Measurements from ENCODE around the gene NPEPPS. TPM values are rescaled to one million over a fixed set of nuclear protein-coding genes. Genes with fewer than 3 reads are reported as not detected.
"Not testable (repeated sequence)": the region's sequence is repeated elsewhere in the genome, so short reads cannot be mapped to it uniquely, and the experiment has no call there.

The NPEPPS gene
- total RNA-seq, 2 experiments from 2014 or later, result 74.4 to 84.5 TPM

DNA sequence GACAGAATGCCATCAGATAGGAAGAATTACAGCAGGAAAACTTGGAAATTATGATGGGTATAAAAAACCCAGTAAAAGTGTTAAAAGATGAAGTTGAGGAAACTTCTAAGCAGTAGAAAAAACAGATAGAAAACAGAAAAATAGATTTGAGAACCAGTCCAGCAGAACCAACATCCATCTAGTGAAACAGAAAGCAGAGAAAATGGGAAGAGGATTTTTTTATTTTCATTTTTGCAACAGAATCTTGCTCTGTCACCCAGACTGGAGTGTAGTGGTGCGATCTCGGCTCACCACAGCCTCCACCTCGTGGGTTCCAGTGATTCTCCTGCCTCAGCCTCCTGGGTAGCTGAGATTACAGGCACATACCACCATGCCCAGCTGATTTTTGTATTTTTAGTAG lies 41.7 kb downstream of the NPEPPS start:
- intact Hi-C loops (cut with micrococcal nuclease), result not testable (repeated sequence)

DNA sequence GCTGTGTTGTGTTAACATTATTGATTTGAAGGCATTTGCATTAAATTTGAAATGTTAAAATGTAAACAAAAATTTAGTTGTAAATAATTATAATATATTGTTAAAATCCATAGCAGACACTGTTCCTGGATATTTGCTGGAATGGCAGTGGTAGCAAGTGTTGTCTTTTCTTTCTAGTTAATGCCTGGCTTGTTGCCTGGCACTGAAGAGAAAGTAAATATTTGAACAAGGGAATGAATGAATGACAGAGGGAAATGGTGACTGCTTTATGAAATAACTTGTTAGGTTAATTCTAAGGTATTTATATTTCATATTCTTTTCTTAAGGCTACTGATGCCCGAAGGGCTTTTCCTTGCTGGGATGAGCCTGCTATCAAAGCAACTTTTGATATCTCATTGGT lies 51.5 kb downstream of the NPEPPS start:
- H3K4me3 Mint-ChIP-seq; H3K9me3 Mint-ChIP-seq; intact Hi-C loops (cut with micrococcal nuclease); H3K4me1 Mint-ChIP-seq (ENCODE audit: low read depth); H3K27ac Mint-ChIP-seq; H3K27me3 Mint-ChIP-seq (ENCODE audit: low read depth); H3K36me3 Mint-ChIP-seq (ENCODE audit: low read depth); DNase-seq: not testable (repeated sequence)
- CTCF ChIA-PET, result interaction anchor here (0.6 kb wide), 1 partner anchor 59 kb away, joined by 3 read pairs; no protein-coding TSS in a partner anchor

More for the DNA sequence above, 41.7 kb downstream of the NPEPPS start:
- H3K4me3 Mint-ChIP-seq; H3K9me3 Mint-ChIP-seq; CTCF ChIA-PET; DNase-seq; H3K4me1 Mint-ChIP-seq (ENCODE audit: low read depth); H3K27ac Mint-ChIP-seq; H3K27me3 Mint-ChIP-seq (ENCODE audit: low read depth): not testable (repeated sequence)
- peaks cover 10% of the 10 kb centered on the region for H3K36me3 Mint-ChIP-seq (ENCODE audit: low read depth)

DNA sequence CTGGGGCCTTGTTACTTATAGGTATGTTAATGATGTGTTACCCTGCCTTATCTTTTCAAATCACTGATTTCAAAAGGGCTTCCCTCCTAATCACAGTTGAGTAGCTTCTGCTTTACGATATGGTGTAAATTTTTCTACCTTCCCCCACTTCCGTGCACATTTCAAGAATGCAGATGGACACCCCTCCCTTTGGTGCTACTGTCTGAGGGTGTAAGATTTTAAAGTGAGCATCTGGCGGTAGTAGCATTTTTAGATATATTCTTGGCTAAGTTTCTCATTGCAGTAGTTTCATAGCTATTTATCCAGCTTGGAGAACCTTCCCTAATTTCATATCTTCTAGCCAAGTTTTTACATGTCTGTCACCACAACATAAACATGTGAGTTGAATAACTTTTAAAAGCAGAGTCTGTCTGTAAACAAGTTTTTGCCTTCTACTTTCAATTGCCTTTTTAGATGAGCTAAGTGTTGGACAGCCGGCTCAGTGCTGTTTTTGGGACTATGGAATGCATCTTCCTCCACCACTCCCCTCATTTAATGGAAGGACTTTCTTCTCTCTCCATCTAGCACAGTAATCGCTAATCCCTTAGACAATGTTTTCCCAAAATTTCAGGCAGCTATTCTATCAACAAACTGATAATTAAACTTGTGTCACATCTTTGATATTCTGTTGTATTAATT lies 55.6 kb downstream of the NPEPPS start:
- H3K4me1 Mint-ChIP-seq (ENCODE audit: low read depth); intact Hi-C loops (cut with micrococcal nuclease); H3K9me3 Mint-ChIP-seq; CTCF ChIA-PET; H3K36me3 Mint-ChIP-seq (ENCODE audit: low read depth); DNase-seq; H3K4me3 Mint-ChIP-seq; H3K27me3 Mint-ChIP-seq (ENCODE audit: low read depth); H3K27ac Mint-ChIP-seq: not testable (repeated sequence)

DNA sequence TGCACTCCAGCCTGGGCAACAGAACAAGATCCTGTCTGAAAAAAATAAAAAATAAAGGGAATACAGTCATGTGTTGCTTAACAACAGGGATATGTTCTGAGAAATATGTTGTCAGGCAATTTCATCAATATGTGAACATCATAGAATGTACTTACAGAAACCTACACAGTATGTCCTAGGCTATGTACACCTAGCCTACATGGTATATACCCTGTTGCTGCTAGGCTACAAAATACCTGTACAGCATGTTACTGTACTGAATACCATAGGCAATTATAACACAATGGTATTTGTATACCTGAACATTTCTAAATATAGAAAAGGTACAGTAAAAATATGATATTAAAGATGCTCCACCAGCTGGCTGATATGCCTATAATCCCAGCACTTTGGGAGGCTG lies 62.6 kb downstream of the NPEPPS start:
- H3K4me1 Mint-ChIP-seq (ENCODE audit: low read depth); intact Hi-C loops (cut with micrococcal nuclease); H3K4me3 Mint-ChIP-seq; H3K27me3 Mint-ChIP-seq (ENCODE audit: low read depth); H3K27ac Mint-ChIP-seq; H3K9me3 Mint-ChIP-seq; DNase-seq: not testable (repeated sequence)
- CTCF ChIA-PET, result interaction anchor here (0.6 to 1.1 kb wide), 2 partner anchors 22 to 224 kb away, joined by 3 to 5 read pairs; no protein-coding TSS in a partner anchor
- H3K36me3 Mint-ChIP-seq (ENCODE audit: low read depth), result peaks cover 11% of the 10 kb centered on the region

DNA sequence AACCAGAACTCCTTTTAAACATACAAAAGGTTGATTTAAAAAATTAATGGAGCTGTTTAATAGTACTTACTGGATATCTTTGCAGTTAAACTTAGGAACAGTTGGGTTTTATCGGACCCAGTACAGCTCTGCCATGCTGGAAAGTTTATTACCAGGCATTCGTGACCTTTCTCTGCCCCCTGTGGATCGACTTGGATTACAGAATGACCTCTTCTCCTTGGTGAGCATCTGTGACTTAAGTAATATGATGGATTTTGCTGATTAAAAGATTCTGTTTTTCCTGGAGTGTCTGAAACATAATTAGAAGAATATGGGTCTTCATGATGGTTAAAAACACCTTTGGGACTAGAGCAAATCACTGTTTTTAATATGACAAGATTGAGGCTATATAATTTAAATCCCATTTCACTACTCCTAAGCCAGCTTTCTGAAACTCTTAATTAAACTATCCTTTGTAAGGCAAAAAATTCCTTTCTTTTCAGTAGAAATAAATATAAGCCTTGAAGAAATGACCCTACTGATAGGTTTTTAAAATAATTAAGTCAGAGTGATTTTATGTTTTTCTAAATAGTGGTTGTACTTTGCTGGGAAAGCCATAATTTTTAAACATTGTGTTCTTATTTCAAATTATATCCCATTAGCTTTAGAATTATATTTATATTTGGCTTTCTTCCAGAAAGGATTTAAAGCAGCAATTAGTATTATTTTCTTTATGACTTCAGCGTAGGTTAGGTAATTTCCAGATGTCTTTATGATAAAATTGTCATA lies 73.1 kb downstream of the NPEPPS start:
- Mint-ChIP-seq H3K27me3 (ENCODE audit: low read depth) (no peaks in the 10 kb centered on the region), H3K4me3 (no peak overlapping the region), H3K27ac (no peak overlapping the region), H3K4me1 (ENCODE audit: low read depth) (no peaks in the 10 kb centered on the region), H3K36me3 (ENCODE audit: low read depth) (peaks cover 16% of the 10 kb centered on the region), H3K9me3 (no peaks in the 10 kb centered on the region)
- CTCF ChIA-PET, result interaction anchor here (2.8 kb wide), 1 partner anchor 14 kb away, joined by 9 read pairs; no protein-coding TSS in a partner anchor
- DNase-seq, result no peak
- intact Hi-C loops (cut with micrococcal nuclease), result no loop called here

DNA sequence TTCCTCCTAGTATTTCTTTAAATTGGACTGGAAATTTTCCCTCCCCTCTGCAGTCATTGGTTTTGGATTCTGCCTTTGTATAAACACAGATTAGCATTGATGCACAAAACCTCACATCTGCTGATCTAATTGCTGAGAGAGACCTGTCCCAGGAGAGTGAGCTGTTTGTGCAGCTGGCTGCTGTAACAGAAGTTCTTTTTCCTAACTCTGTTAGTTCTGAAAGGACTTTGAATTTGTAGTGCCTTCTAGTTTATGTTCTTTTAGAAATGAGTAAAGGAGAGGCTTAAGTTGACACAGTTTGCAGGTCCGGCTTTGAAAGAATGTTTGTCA lies 73.7 kb downstream of the NPEPPS start:
- intact Hi-C loops (cut with micrococcal nuclease), result no loop called here
- H3K4me3 Mint-ChIP-seq, result no peak overlapping the region

DNA sequence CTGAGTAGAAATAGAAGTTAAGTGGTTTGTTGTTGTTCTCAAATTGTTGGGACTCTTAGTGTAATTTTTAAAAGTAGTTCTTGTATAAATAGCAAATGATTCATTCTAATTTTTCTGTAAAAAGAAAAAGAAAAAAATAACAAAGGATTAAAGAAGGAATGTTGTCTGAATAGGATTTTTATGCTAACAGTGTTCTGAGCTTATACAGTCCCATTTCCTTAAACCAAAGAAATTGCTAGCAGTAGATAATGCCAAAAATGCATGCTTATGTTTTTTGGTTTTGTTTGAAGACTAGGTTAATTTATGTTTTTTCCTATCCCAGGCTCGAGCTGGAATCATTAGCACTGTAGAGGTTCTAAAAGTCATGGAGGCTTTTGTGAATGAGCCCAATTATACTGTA lies 74.1 kb downstream of the NPEPPS start:
- CTCF ChIA-PET, result interaction anchor here (0.8 to 2.8 kb wide), 2 partner anchors 11 to 13 kb away, joined by 3 to 9 read pairs; no protein-coding TSS in a partner anchor
- Mint-ChIP-seq H3K27ac (no peak overlapping the region), H3K27me3 (ENCODE audit: low read depth) (no peaks in the 10 kb centered on the region), H3K4me3 (no peak overlapping the region), H3K36me3 (ENCODE audit: low read depth) (peaks cover 13% of the 10 kb centered on the region), H3K4me1 (ENCODE audit: low read depth) (no peaks in the 10 kb centered on the region), H3K9me3 (no peaks in the 10 kb centered on the region)
- intact Hi-C loops (cut with micrococcal nuclease), result no loop called here
- no peak for DNase-seq

More for the DNA sequence above, 73.7 kb downstream of the NPEPPS start:
- no peaks in the 10 kb centered on the region for H3K9me3 Mint-ChIP-seq
- CTCF ChIA-PET, result interaction anchor here (0.8 to 2.8 kb wide), 2 partner anchors 11 to 14 kb away, joined by 3 to 9 read pairs; no protein-coding TSS in a partner anchor
- H3K4me1 Mint-ChIP-seq (ENCODE audit: low read depth), result no peaks in the 10 kb centered on the region
- DNase-seq, result no peak
- peaks cover 14% of the 10 kb centered on the region for H3K36me3 Mint-ChIP-seq (ENCODE audit: low read depth)
- no peaks in the 10 kb centered on the region for H3K27me3 Mint-ChIP-seq (ENCODE audit: low read depth)
- no peak overlapping the region for H3K27ac Mint-ChIP-seq

DNA sequence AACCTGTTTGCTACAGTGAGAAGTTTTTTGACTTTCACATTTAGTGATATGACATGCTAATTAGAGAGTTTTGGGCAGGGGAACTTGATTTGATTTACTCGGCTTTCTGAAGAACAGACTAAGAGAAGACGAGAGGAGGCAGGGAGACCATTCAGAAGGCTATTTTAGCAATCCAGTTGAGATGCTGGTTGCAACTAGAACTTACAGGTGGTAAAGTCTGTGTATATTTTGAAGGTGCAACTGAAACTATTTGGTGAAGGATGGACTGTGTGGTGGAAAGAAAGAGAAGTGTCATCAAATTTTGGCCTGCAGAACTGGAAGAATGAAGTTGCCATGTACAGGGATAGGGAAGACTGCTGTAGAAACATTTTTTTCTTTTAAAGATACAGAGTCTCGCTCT lies 76.6 kb downstream of the NPEPPS start:
- no peak overlapping the region for H3K4me3 Mint-ChIP-seq
- H3K27ac Mint-ChIP-seq, result no peak overlapping the region
- H3K9me3 Mint-ChIP-seq, result no peaks in the 10 kb centered on the region
- H3K27me3 Mint-ChIP-seq (ENCODE audit: low read depth), result no peaks in the 10 kb centered on the region
- intact Hi-C loops (cut with micrococcal nuclease), result no loop called here
- peaks cover 5% of the 10 kb centered on the region for H3K36me3 Mint-ChIP-seq (ENCODE audit: low read depth)
- no peak for DNase-seq
- CTCF ChIA-PET, result interaction anchor here (0.6 kb wide), 1 partner anchor 21 kb away, joined by 3 read pairs; no protein-coding TSS in a partner anchor
- peaks cover 1% of the 10 kb centered on the region for H3K4me1 Mint-ChIP-seq (ENCODE audit: low read depth)

DNA sequence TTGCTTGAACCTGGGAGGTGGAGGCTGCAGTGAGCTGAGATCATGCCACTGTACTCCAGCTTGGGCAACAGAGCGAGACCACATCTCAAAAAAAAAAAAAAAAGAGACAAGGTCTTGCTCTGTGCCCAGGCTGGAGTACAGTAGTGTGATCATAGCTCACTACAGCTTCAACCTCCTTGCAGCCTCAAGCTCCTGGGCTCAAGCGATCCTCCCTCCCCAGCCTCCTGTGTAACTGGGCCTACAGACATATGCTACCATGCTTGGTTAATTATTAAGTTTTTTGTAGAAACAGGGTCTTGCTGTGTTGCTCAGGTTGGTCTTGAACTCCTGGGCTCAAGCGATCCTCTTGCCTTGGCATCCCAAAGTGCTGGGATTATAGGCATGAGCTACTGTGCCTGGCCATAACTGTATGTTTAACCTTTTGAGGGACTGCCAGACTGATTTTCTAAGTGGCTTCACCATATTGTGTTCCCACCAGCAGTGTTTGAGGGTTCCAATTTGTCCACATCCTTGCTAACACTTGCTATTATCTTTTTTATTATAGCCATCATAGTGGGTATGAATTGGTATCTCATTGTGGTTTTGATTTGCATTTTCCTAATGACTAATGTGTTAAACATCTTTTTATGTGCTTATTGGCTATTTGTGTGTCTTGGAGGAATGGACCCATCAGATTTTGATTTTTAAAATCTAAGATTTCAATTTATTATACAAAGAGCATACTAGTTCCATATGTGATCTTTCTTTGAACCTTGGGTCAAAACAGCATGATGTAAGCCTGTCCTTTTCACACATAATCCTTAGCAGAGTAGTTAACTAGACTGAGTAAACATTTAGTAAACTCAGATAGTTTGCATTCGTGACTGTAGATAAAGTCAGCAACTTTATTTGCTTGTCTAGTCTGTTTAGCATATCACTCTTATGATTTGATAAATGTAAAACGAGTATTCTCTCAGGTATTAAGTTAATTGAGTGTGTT lies 80.8 kb downstream of the NPEPPS start:
- no peaks in the 10 kb centered on the region for H3K9me3 Mint-ChIP-seq
- H3K27me3 Mint-ChIP-seq (ENCODE audit: low read depth), result no peaks in the 10 kb centered on the region
- DNase-seq, result no peak
- peaks cover 1% of the 10 kb centered on the region for H3K4me1 Mint-ChIP-seq (ENCODE audit: low read depth)
- CTCF ChIA-PET, result no interaction called here
- peaks cover 5% of the 10 kb centered on the region for H3K36me3 Mint-ChIP-seq (ENCODE audit: low read depth)
- intact Hi-C loops (cut with micrococcal nuclease), result no loop called here
- peak overlapping the region; percentile 13 for H3K27ac Mint-ChIP-seq
- H3K4me3 Mint-ChIP-seq, result no peak overlapping the region

DNA sequence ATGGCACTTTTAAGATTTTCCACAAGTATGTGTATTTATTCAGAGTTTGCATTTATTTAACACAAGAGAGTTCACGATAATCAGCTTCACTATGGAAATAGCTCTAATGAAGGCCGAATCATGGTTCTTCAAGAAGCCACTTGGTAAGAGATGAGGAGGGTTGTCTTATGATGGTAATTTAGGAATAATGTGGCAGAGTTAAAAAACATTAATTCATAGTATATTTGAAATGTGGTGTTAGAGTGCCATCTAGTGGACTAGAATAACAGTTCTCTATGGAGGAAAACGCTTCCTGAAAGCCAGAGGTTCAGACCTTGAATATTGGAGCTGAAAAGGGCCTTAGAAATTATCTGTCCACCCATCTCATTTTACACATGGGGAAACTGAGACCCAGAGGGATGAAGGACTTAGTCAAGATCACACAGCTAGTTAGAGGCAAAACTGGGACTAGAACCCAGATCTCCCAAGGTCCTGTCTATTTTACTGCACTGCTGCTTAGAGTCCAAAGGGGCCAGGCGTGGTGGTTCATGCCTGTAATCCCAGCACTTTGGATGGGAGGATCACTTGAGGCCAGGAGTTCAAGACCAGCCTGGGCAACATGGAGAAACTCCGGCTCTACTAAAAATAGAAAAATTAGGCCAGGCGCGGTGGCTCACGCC lies 85.0 kb downstream of the NPEPPS start:
- no peaks in the 10 kb centered on the region for H3K9me3 Mint-ChIP-seq
- H3K36me3 Mint-ChIP-seq (ENCODE audit: low read depth), result peaks cover 18% of the 10 kb centered on the region
- intact Hi-C loops (cut with micrococcal nuclease), result loop anchor here (1.0 to 5.0 kb wide), 4 partner anchors 114 to 387 kb away; no protein-coding TSS in a partner anchor
- no peak overlapping the region for H3K4me3 Mint-ChIP-seq
- CTCF ChIA-PET, result interaction anchor here (0.6 to 3.3 kb wide), 24 partner anchors 9 to 347 kb away, joined by 3 to 17 read pairs (median 4); no protein-coding TSS in a partner anchor
- H3K4me1 Mint-ChIP-seq (ENCODE audit: low read depth), result peaks cover 11% of the 10 kb centered on the region
- H3K27ac Mint-ChIP-seq, result no peak overlapping the region
- no peak for DNase-seq
- no peaks in the 10 kb centered on the region for H3K27me3 Mint-ChIP-seq (ENCODE audit: low read depth)

DNA sequence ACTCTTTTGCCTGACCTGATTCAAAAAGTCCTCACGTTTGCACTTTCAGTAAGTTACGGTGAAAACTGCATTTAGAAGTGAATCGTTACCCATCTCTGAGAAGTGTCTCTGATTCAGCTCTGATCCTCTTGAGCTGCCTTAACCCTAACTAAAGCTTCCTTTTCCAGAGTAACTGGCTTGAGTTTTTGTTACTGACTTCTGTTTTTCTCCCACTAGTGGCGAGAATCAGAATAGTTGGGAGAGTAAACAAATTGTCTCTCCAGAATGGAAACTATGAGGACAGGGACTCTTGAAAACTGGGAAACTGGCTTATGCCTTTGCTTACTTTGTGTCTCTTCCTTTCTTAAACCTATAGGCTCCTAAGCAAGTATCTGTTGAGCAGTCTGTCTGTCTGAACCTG lies 87.5 kb downstream of the NPEPPS start:
- intact Hi-C loops (cut with micrococcal nuclease), result loop anchor here (5.0 kb wide), 1 partner anchor 116 kb away; no protein-coding TSS in a partner anchor
- Mint-ChIP-seq H3K4me1 (ENCODE audit: low read depth) (peaks cover 15% of the 10 kb centered on the region), H3K27ac (no peak overlapping the region), H3K27me3 (ENCODE audit: low read depth) (no peaks in the 10 kb centered on the region), H3K4me3 (no peak overlapping the region), H3K9me3 (no peaks in the 10 kb centered on the region), H3K36me3 (ENCODE audit: low read depth) (peaks cover 26% of the 10 kb centered on the region)
- DNase-seq, result no peak
- CTCF ChIA-PET, result interaction anchor here (0.7 to 2.8 kb wide), 4 partner anchors 10 to 257 kb away, joined by 3 to 9 read pairs (median 4); no protein-coding TSS in a partner anchor

Data from activated naive CD4-positive, alpha-beta T cell treated with anti-CD3 and anti-CD28 coated beads for 36 hours (primary cell).